Tongue (tissue), 2 donors: ENCODE measurements around the gene GALNTL6. TPM values are rescaled to one million over a fixed set of nuclear protein-coding genes. Genes with fewer than 3 reads are reported as not detected.

ENCODE experiments used
- DNase-seq: peaks from one replicate; pipeline ENCODE4 v3.0.0-alpha.2; 2015
- total RNA-seq: library from RNA; depleted of rRNA; stranded (reverse); fragments of >200 nt; gene quantifications from one replicate; pipeline ENCODE4 v1.2.3, GENCODE V29; 2014

The GALNTL6 gene
- total RNA-seq, 1 donor from 2014 or later = 0.62 TPM

DNA sequence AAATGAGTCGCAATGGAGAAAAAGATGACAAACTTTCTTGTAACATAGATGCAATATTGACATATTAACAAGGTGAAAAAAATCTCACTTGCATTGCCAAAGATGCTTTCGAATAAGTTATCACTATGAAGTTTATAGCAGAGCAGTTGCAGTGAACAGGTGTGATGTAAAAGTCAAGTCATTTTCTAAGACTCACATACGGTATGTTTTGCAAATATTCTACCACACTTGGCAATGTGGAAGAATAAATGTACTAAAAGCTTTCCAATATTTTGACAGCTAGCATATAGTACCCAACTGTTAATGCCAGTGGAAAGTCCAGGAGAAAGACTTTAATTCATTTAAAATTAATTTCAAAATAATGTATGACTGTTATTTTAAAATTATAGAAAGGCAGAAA lies 76.5 kb downstream of the GALNTL6 start:
- no peak for DNase-seq

DNA sequence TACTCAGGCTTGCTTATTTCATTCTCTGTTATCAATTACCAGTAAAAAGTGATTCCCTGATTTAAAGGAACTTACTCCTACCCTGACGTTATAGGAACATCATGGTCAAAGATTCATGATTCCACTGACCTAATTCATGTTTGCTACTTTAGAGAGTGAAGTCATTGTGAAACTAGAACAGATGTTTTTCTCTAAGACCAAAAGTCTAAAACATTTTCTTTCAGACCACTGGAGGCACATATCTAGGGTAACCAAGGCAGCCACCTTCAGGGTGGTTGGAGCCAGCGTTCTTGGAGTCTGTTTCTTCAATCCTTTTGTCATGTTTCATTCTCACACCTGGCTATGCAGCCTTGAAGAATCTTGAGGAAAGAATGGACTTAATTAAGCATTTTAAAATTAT lies 77.8 kb downstream of the GALNTL6 start:
- DNase-seq = no peak

DNA sequence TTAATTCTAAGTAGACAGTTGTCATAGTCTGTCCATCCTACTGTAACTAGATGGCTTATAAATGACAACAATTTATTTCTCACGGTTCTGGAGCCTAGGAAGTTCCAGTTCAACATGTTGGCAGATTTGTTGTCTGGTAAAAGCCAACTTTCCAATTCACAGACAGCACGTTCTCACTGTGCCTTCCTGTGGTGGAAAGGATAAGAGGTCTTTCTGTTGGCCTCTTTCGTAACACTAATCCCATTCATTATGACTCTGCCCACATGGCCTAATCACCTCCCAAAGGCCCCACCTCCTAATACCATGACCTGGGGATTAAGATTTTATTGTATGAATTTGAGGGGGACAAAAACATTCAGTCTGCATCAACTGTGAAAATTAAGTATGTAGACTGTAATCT lies 83.2 kb downstream of the GALNTL6 start:
- DNase-seq = no peak

DNA sequence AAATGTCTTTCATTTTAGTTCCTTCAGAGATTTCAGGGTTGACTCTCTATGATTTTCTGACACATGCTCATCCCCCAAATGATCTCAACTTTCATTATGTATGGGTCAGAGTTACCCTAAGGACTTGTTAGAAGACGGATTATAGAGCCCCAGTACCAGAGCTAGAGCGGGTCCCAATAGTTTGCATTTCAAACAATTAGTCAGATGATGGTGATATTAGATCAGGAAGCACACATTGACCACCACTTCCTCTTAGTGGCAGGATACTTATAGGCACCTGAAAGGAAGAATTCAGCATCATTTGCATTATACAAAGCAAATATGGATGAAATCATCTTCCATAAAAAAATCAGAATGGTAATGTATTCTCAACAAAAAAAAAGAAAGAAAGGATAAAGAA lies 106.1 kb downstream of the GALNTL6 start:
- DNase-seq = no peak

DNA sequence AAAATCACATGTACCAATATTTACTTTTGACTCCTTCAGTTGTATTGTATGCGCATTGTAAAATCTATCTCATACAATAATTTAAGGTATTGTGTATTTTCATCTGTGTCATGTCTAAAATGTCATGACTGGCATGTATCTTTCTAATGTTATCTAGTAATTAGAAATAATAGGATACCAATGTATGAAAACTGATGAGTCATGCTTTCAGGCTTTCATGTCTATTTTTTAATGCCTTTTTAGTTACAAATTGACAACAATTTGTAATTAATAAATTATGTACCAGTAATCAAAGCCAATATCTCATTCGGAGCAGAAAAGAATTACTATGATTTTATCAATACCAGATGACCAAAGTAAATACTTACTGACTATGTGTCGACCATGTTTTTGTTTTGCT lies 107.7 kb downstream of the GALNTL6 start:
- no peak for DNase-seq

DNA sequence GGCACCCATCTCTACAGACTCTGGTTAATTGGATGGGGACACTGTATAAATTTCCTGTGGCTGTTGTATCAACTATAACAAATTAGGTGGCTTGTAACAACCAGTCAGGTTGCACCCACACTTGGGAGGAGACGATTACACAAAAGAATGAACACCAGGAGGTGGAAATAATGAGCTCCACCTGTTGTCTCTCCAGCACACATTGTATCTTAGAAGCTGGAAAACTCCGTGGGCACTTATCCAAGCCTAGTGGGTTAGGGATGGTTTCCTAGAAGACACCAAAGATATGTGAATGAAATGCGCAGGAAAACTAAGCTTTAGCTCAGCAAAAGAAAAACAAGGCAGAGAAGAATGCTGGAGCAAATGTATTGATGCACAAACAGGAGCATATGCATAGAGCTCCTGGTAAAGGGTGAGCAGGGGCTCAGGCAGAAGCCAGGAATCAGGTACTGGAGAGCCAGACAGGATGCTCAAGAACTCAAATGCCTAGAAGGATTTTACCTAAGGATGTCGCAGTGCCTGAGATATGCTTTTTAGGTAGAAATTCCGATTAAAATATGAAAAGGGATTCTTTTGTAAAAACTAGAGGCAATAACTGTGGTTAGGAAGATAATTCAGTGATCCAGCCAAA lies 111.7 kb downstream of the GALNTL6 start:
- DNase-seq = no peak

DNA sequence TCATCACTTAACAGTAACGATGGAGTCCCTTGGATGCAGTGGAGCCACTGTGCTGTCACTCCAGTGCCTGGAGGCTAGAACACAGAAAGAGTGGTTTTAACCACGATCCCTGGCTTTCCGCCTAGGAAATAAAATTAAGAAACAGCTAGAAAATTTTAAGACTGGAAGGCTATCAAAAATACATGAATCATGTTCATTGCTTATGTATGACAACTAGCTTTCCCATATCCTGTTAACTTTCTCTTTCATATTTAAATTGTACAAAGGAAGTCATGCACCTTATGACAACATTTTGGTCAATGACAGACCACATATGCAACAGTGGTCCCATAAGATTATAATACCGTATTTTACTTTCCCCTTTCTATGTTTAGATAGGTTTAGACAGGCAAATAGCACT lies 115.1 kb downstream of the GALNTL6 start:
- DNase-seq = no peak

DNA sequence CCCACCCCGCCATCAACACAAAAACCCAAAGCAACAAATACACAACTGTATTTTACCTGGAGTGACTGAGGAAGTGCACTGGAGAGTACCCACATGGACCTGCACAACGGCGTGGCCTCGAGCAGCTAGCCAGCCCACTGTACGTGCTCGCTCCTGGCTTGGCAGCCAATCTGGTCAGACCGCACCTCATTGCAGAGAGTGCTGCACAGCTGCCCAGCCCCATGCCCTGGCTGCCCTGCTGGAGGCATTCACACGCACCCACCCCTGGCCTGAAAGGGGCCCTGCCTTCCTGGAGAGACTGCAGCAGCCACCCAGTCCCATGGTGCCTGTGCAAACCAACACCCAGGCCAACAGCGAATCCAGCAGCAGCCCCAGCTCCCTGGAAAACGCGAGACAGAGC lies 116.3 kb downstream of the GALNTL6 start:
- DNase-seq = no peak

DNA sequence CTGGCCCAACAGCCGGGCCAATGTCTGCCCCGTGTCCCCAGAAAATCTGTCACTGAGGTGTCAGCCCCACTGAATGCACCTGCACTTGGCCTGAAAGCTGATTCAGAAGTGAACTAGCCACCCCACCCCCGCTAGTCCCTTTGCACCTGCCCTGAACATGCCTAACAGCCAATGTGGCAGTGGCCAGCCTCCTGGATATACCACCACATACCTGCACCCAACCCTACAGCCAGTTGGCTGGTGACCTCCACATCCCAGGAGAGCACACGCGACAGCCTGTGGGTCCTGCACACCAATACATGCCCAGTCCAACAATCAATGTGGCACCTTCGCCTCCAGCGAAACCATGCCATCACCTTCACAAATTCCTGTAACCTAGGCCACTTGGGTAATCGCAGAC lies 116.7 kb downstream of the GALNTL6 start:
- no peak for DNase-seq

DNA sequence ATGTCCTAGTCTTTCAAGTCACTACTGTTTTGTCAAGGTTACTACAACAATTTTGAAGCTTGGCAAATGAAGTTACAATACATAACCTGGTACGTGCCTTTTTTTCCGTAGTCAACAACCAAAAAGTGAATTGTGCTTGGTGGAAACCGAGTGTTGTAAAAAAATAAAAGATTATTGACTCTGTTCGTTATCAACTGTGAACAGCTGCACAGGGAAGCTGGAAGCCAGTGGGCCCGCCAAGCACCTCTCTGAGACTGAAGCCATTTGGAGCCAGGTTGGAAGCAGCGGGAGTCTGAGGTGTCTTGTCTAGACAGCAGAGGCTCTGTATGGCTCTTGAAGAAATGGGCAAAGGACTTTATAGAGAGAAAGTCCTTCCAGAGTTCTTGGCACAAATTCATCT lies 119.0 kb downstream of the GALNTL6 start:
- no peak for DNase-seq

DNA sequence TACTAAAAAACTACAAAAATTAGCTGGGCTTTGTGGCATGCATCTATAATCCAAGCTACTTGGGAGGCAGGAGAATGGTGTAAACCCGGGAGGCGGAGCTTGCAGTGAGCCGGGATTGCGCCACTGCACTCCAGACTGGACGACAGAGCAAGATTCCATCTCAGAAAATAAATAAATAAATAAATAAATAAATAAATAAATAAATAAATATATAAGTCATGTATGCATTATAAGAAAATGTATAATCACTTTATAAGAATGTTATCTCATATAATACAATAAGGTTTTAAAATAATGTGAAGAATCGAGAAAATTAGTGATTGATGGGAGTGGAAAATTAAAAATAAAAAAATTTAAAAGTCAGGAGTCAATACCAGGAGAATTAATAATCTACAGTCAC lies 127.5 kb downstream of the GALNTL6 start:
- no peak for DNase-seq

DNA sequence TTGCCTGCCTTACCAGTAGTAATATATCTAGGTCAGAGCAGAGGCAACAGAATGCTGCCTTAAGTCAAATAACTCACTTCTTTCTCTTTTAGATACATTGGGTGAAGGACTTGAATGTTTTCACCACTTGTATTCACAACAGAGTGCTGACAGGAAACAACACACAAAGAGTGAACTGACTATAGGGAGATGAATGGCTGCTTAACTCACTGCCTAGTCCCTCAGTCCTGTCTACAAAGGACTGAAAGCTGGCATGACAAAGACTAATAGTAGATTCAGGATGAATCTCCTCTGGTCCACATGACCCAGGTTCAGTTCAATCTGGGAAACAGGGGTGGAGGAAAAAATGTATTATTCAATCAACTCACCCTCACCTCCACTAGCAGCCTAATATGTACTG lies 134.2 kb downstream of the GALNTL6 start:
- no peak for DNase-seq

DNA sequence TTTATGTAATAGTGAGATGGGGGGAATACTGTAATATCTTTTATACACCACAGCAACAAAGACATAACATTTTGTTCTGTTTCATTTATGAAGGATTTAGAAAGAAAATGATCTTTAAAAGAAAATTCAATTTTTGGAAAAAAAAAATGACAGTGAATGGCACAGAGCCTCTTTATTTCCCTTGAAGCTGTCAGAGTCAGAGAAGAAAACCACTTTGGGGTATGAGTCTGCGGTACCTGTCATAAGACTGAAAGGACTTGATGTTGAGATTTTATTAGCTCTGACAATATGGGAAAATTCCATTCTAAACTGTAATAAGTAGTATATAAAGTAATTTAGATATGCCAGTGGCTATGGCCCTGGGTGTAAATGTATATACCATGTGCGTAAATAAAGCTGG lies 134.8 kb downstream of the GALNTL6 start:
- no peak for DNase-seq

DNA sequence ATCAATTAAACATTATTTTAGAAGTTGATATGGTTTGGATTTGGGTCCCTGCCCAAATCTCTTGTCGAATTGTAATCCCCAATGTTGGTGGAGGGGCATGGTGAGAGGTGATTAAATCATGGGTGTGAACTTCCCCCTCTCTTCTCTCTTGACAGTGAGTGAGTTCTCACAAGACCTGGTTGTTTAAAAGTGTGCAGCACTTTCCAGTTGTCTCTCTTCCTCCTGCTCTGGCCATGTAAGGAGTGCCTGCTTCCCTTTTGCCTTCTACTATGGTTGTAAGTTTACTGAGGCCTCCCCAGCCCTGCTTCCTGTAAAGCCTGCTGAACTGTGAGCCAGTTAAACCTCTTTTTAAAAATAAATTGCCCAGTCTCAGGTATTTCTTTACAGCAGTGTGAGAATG lies 141.4 kb downstream of the GALNTL6 start:
- no peak for DNase-seq

DNA sequence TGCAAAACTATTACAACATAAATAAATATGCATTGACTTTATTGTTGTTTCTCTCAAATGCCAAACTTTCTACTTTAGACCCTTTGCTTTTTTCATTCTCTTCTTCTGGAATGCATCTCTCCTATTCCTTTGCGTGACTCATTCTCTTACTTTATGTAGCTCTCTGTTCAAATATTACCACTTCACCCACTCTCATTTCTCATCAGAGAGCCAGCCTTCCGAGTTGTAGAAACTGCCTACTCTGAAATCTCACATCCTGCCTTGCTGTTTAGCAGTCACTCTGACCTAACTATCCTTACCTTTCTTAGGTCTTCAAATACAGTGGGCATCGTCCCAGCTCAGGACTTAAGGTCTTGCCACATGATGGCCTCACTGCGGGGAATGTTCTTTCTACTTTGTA lies 143.5 kb downstream of the GALNTL6 start:
- DNase-seq = no peak

DNA sequence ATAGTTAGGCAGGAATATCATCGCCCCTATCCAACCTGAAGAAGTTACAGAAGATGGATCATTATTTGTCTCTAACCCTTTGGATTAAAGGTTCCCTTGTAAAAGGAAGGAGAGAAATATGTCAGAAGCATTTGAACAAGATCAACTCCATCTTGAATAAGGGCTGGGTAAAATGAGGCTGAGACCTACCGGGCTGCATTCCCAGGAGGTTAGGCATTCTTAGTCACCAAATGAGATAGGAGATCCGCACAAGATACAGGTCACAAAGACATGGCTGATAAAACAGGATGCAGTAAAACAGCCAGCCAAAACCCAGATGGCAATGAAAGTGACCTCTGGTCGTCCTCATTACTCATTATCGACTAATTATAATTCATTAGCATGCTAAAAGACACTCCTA lies 148.9 kb downstream of the GALNTL6 start:
- DNase-seq = no peak

DNA sequence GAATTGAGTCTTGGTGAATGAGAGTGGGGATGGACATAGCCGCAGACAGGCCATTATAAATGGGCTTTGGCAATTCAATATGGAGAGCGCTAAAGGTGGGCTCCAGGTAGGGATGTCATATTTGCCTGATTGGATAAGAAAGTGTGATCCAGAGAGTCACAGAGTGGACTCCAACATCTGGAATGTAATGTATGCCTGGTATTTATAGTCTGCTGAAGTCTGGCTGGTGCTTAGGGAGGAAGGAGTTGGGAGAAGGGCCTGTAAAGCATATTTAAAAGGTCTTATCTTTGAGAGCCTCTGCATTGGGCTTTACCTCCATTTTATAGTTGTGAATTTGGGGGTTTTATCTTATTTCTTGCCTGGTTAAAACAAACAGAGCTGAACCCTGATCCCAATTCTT lies 153.2 kb downstream of the GALNTL6 start:
- no peak for DNase-seq

DNA sequence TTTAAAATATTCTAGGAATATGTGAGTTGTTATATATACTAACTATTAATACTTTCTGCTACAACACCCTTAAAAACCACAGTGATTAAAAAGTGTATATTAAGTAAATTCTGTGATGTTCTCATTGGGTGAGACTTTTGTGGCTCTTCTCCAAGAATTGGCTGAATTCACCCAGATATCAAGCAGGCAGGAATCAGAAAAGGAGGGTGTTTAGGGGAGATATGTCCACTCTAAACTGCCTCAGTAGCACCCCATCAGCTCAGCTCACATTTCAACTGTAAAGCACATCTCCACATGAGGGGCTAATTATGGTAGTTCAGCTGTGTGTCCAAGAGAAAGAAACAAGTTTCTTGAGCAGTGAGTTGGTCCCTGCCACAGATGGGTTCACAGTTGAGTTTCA lies 165.0 kb downstream of the GALNTL6 start:
- DNase-seq = no peak

DNA sequence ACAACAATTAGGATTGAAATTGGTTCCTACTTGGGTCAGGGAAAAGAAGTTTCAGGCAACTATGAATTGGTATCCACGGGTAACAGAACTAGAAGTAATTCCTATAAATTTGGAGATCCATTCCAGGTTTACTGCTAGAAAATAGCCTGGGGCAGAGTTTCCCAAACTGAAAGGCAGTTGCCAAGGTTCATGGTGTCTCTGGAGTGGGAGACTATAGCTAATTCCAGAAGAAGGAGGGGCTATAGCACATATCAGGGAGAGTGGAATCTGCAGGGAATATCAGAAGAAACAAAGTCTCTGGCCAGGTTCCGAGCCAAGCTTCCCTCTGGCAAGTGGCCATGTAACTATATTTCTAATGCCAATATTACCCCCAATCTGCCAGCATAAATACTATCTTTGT lies 166.3 kb downstream of the GALNTL6 start:
- DNase-seq = no peak

DNA sequence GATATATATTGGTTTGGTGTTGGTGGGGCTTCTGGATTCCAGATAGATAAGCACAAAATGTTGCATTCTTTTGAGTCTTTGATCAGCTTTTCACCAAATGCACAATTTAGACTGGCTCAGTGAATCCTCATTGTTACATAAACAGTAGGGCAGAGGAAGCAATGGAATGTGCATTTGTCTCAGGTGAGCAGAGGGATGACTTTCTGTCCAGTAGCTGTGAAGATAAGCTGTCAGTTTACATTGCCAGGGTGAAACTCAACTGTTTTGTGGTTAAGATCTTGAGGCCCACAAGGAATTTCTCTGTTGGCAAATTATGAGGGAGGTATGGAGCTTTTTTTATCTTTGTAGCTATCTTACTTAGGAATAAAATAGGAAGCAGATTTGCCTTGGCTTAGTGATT lies 168.0 kb downstream of the GALNTL6 start:
- no peak for DNase-seq

DNA sequence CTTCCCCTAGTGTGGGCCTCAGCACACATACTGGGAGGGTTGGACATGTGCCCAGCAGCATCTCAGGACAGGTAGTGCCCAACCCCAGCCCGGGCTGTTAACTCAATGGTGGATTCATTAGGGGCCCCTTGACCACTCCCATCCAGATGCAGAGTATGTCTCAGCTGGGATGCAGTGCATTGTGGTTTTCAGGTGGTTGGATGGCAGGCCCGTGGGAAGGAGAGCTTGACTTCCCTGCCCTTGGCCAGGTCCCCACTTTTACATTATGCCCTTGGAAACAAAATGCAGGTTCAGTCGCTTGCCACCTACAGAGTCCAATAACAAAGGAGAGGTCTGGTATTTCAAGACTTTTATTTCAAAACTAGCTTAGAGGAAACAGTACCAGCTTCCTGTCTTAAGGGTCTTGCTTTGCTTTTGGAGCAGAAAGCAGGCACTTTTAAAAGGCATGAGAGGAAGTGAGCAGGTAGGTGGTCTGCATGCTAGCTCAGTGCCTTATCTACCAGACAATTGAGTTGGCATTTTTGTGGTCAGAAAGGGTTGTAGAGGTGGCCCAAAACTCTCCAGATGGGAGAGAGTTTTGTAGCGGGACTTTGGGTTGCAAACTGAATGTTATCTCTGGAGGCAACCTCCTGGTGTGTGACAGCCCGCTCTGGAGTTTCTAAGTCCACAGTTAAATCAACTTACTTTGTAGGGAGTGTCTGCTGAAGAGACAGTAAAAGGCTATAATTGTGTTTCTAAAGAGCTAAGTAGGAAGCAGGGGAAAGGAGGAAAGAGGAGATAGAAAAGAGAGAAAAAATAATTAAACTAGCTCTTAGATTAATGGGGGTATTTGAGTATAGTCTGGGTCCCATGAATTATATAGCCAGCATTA lies 171.0 kb downstream of the GALNTL6 start:
- DNase-seq = no peak

DNA sequence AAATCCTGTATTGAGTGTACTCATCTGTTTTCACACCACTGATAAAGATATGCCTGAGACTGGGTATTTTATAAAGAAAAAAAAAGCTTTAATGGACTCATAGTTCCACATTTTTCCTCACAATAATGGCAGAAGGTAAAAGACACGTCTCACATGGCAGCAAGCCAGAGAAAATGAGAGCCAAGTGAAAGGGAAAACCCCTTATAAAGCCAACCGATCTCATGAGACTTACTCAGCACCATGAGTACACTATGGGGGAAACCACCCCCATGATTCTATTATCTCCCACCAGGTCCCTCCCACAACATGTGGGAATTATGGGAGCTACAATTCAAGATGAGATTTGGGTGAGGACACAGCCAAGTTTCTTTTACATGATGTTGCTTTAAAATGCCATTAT lies 171.9 kb downstream of the GALNTL6 start:
- no peak for DNase-seq

DNA sequence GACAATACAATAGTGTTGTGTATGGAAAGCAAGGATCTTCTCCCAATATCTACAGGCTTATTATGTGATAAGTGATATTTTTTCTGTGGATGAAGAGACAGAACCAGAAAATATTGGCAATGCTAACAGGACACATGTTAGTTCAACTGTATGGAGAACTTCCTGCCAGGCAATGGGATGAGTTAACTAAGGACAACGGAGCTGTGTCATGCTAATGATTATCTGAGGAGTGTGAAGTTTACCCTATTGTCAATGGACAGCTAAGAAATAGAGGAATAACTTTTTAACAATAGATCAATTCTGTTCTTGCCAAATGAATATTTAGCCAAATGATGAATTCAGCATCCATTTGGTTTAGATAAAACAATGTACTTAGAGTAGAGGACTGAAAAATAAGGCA lies 180.0 kb downstream of the GALNTL6 start:
- no peak for DNase-seq

DNA sequence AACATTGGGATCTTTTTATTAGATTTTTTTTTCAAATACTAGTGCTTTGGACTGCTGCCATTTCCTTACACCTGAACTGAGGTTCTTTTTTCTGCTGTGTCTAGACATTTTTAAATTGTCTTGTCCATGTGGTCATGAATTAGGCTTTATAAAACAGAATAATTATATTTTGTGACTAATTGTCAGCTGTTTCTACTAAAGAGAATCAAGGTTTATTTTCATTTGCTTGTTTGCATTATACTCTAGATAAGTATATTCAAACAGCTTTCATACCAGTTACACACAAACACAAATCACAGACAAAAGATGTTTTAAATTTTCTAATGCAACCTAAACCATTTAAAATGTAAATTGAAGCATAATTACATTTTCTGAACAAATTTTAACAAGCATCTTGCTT lies 194.7 kb downstream of the GALNTL6 start:
- no peak for DNase-seq
